Measurements from ENCODE around the gene ANKDD1A. TPM values are rescaled to one million over a fixed set of nuclear protein-coding genes. Genes with fewer than 3 reads are reported as not detected.

Gene ANKDD1A
- total RNA-seq, 1 donor from 2014 or later = 4.6 TPM

- Mint-ChIP-seq H3K27me3 (ENCODE audit: unreplicated experiment) (no peaks in the 10 kb centered on the region), H3K36me3 (ENCODE audit: unreplicated experiment) (peaks cover 2% of the 10 kb centered on the region), H3K9me3 (ENCODE audit: unreplicated experiment) (no peaks in the 10 kb centered on the region), H3K4me1 (ENCODE audit: unreplicated experiment) (no peaks in the 10 kb centered on the region), H3K4me3 (ENCODE audit: unreplicated experiment) (no peak overlapping the region), H3K27ac (ENCODE audit: unreplicated experiment) (no peak overlapping the region)
- DNase-seq (ENCODE audit: extremely low spot score, unreplicated experiment) = peak; percentile 75
- no peak for TF ChIP-seq CTCF (IDR thresholded peaks at IDR 0.05)
Measured at GRCh38 chr15:64943512-64944225, 32.0 kb downstream of the ANKDD1A start.

- no peak for TF ChIP-seq CTCF (IDR thresholded peaks at IDR 0.05)
Measured at GRCh38 chr15:64944961-64945360, 33.3 kb downstream of the ANKDD1A start.

GRCh38 chr15:64947211-64947610 lies 35.5 kb downstream of the ANKDD1A start:
- H3K4me3 Mint-ChIP-seq (ENCODE audit: unreplicated experiment) = no peak overlapping the region
- no peaks in the 10 kb centered on the region for H3K36me3 Mint-ChIP-seq (ENCODE audit: unreplicated experiment)
- no peaks in the 10 kb centered on the region for H3K27me3 Mint-ChIP-seq (ENCODE audit: unreplicated experiment)
- DNase-seq (ENCODE audit: extremely low spot score, unreplicated experiment) = no peak
- H3K4me1 Mint-ChIP-seq (ENCODE audit: unreplicated experiment) = no peaks in the 10 kb centered on the region
- no peak overlapping the region for H3K27ac Mint-ChIP-seq (ENCODE audit: unreplicated experiment)
- peaks cover 6% of the 10 kb centered on the region for H3K9me3 Mint-ChIP-seq (ENCODE audit: unreplicated experiment)
- no peak for TF ChIP-seq CTCF (IDR thresholded peaks at IDR 0.05)

More at GRCh38 chr15:64944961-64945360, 33.3 kb downstream of the ANKDD1A start:
- H3K36me3 Mint-ChIP-seq (ENCODE audit: unreplicated experiment) = peaks cover 2% of the 10 kb centered on the region
- H3K4me1 Mint-ChIP-seq (ENCODE audit: unreplicated experiment) = no peaks in the 10 kb centered on the region
- H3K9me3 Mint-ChIP-seq (ENCODE audit: unreplicated experiment) = no peaks in the 10 kb centered on the region
- H3K27me3 Mint-ChIP-seq (ENCODE audit: unreplicated experiment) = no peaks in the 10 kb centered on the region
- H3K4me3 Mint-ChIP-seq (ENCODE audit: unreplicated experiment) = no peak overlapping the region
- no peak overlapping the region for H3K27ac Mint-ChIP-seq (ENCODE audit: unreplicated experiment)
- peak; percentile 8 for DNase-seq (ENCODE audit: extremely low spot score, unreplicated experiment)

GRCh38 chr15:64948916-64949315 lies 37.2 kb downstream of the ANKDD1A start:
- no peak overlapping the region for H3K4me3 Mint-ChIP-seq (ENCODE audit: unreplicated experiment)
- DNase-seq (ENCODE audit: extremely low spot score, unreplicated experiment) = peak; percentile 71
- no peaks in the 10 kb centered on the region for H3K4me1 Mint-ChIP-seq (ENCODE audit: unreplicated experiment)
- no peak for TF ChIP-seq CTCF (IDR thresholded peaks at IDR 0.05)
- peaks cover 3% of the 10 kb centered on the region for H3K36me3 Mint-ChIP-seq (ENCODE audit: unreplicated experiment)
- H3K27me3 Mint-ChIP-seq (ENCODE audit: unreplicated experiment) = no peaks in the 10 kb centered on the region
- peaks cover 17% of the 10 kb centered on the region for H3K9me3 Mint-ChIP-seq (ENCODE audit: unreplicated experiment)
- no peak overlapping the region for H3K27ac Mint-ChIP-seq (ENCODE audit: unreplicated experiment)

- no peak overlapping the region for H3K4me3 Mint-ChIP-seq (ENCODE audit: unreplicated experiment)
- no peak for TF ChIP-seq CTCF (IDR thresholded peaks at IDR 0.05)
- H3K4me1 Mint-ChIP-seq (ENCODE audit: unreplicated experiment) = no peaks in the 10 kb centered on the region
- peaks cover 24% of the 10 kb centered on the region for H3K9me3 Mint-ChIP-seq (ENCODE audit: unreplicated experiment)
- no peak overlapping the region for H3K27ac Mint-ChIP-seq (ENCODE audit: unreplicated experiment)
- no peaks in the 10 kb centered on the region for H3K27me3 Mint-ChIP-seq (ENCODE audit: unreplicated experiment)
- H3K36me3 Mint-ChIP-seq (ENCODE audit: unreplicated experiment) = peaks cover 7% of the 10 kb centered on the region
- DNase-seq (ENCODE audit: extremely low spot score, unreplicated experiment) = peak; percentile 81
Measured at GRCh38 chr15:64949383-64950186, 37.9 kb downstream of the ANKDD1A start.

Measured in osteocyte (in vitro differentiated cells).